Effector CD8-positive, alpha-beta T cell (primary cell): ENCODE data around the gene REXO4.
"Not testable (repeated sequence)": the region's sequence is repeated elsewhere in the genome, so short reads cannot be mapped to it uniquely, and the experiment has no call there.

Source experiments
- DNase-seq: peaks from one replicate; lab custom pipeline; 2025; lab: John Stamatoyannopoulos, UW

Gene REXO4

GRCh38 chr9:133387680-133388079 lies 30.1 kb downstream of the REXO4 start:
- no peak for DNase-seq

GRCh38 chr9:133386338-133386737 lies 31.5 kb downstream of the REXO4 start:
- DNase-seq = no peak

- DNase-seq = no peak
Measured at GRCh38 chr9:133385452-133385851, 32.4 kb downstream of the REXO4 start.

GRCh38 chr9:133384736-133385321 lies 33.0 kb downstream of the REXO4 start:
- no peak for DNase-seq

DNA sequence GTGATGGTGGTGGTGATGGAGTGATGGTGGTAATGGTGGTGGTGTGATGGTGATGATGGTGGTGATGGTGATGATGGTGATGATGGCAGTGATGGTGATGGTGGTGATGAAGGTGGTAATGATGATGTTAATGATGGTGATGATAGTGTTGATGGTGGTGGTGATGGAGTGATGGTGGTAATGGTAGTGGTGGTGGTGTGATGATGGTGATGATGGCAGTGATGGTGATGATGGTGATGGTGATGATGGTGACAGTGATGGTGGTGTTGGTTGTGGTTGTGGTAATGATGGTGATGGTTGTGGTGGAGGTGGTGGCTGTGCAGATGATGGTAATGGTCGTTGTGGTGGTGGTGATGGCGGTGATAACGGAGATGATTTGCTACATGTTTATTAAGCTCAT lies 34.4 kb downstream of the REXO4 start:
- no peak for DNase-seq

GRCh38 chr9:133382507-133383141 lies 35.2 kb downstream of the REXO4 start:
- DNase-seq = no peak

GRCh38 chr9:133380734-133381133 lies 37.1 kb downstream of the REXO4 start:
- DNase-seq = no peak

GRCh38 chr9:133379153-133380086 lies 38.4 kb downstream of the REXO4 start:
- DNase-seq = no peak

DNA sequence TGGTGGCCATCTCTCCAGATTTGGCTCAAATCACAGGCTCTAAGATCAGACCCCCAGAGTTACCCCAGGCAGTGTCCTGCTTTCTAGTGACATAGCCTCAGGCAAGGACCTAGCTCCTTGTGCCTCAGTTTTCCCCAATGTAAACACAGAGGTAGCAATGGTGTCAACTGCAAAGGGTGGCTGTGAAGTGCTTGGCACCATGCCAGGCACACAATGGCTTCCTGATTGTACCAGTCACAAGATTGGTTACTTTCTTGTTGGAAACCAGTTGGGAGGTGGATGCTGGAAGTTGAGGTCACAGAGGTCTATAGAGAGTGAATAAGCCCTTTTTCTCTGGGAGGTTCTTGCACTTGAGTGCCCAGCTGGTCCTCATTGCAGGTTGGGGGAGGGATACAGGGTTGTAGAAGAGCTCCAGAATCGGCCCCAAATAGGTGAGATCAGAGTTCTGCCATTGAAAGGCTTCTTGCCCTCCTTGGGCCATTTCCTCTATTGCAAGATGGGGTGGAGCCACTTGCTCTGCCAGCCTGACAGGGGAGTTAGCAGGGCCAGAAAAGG lies 39.3 kb downstream of the REXO4 start:
- no peak for DNase-seq

DNA sequence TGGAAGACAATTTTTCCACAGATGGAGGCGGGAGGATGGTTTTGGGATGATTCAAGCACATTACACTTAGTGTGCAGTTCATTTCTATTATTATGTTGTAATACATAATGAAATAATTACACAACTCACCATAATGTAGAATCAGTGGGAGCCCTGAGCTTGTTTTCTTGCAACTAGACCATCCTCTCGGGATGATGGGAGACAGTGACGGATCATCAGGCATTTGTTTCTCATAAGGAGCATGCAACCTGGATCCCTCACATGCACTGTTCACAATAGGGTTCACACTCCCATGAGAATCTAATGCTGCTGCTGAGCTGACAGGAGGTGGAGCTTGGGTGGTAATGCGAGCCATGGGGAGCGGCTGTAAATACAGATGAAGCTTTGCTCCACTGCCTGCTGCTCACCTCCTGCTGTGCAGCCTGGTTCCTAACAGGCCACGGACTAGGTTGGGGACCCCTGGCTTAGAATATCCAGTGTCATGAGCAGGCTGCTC lies 40.0 kb downstream of the REXO4 start:
- DNase-seq = no peak

- not testable (repeated sequence) for DNase-seq
Measured at GRCh38 chr9:133377280-133377679, 40.5 kb downstream of the REXO4 start.

- DNase-seq = peak; percentile 86
Measured at GRCh38 chr9:133375724-133376654, 41.8 kb downstream of the REXO4 start, which contains the start of the genes STKLD1 and SURF4. Gene STKLD1, plus strand, starts transcription at chr9:133376366. Its CDS starts 108 bp downstream, at chr9:133376474. Gene SURF4, minus strand, starts transcription at chr9:133376060. Its CDS starts 91 bp downstream, at chr9:133375969.

GRCh38 chr9:133375116-133375723 lies 42.6 kb downstream of the REXO4 start:
- DNase-seq = no peak

DNA sequence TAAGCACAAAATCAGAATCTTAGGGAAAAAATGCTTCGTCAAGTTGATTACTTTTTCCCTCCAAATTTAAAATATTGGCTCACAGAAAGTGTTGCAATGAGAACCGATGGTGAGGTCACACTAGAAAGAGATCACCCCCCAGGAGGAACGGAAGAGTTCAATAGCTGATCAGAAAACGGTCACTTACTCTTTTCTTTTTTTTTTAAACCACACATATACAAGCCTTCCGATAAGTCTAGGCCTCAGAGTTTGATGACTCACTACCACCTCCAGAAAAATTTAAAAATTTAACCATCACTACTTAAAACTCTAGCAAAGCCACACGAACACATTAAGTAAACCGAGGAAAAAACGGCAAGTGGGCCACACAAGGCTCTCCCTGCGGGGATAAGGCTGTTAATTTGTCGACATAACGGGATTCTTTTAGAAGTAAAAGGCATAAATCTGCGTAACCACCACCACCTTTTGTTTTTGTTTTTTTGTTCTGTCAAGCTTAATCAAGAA lies 43.1 kb downstream of the REXO4 start:
- DNase-seq = no peak

DNA sequence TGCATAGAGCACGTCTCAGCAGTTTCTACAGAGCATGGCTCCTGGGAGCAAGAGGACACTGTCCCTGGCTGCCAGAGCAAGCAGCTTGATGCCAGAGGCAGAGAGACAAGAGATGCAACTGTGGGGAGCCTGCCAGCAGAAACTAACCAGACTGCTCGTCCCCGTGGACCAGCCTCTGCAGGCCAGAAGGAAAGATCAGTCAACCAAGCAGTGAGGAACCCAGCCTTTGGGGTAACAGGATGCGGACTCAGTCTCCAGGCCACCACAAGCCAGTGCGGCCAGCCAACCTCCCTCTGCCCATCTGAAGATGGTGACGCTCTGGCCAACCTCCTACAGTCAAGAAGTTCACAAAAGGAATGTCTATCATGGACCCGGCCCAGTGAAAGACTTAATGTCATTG lies 45.7 kb downstream of the REXO4 start:
- no peak for DNase-seq

DNA sequence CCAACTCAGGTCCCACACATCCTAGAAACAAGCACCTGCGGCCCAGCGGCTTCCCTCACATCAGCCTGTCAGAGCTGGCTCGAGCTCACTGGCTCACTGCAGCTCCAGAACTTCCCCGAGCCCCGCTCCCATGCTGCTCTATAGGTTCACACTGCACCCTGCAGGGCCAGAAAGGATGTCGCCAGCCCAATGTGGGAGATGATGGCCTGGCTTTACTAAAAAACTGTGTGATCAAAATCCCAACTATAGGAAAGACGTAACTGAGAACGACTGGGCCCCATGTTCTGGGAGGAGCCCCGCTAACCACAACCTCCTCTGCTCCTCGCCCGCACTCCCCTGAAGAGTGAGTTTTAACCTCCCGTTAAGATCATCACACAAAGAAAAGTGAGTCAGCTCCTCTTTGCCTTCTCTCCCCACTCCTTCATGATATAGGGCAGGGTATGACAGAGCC lies 46.5 kb downstream of the REXO4 start:
- DNase-seq = peak; percentile 46

GRCh38 chr9:133370685-133371084 lies 47.1 kb downstream of the REXO4 start:
- DNase-seq = no peak

GRCh38 chr9:133369933-133370332 lies 47.9 kb downstream of the REXO4 start:
- no peak for DNase-seq

- DNase-seq = no peak
Measured at GRCh38 chr9:133369422-133369821, 48.4 kb downstream of the REXO4 start.

DNA sequence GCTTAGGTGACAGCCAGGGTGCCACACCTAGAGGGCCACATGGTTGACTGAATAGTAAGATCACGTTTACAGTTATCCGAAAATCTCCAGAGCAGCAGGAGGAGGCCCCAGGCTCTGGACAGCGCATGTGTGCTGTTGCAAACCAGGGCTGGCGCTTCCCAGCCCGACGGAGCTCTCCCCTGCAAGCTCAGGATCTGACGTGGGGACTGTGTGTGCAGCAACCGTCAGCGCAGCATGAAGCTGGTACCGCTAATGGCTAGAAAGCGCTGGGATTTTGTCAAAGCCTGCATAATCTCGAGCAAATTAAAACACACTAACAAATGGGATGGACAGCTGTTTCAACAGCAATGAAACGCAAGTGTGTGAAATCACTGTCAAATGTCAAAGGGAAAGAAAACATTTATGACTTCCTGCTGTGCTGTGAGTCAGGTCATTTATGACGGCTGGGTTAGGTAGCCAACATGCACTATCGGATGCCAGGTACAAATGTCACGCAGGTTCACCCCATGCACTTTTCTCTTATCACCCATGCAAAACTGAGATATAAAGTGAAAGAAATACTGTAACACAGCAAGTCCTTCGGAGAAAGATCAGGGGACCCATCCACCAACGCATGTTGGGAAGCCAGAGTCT lies 49.4 kb downstream of the REXO4 start:
- DNase-seq = no peak
